IMR-90 (cell line): ENCODE results near the gene TMEM256. TPM values are rescaled to one million over a fixed set of nuclear protein-coding genes. Genes with fewer than 3 reads are reported as not detected.

Source experiments
- ATAC-seq: fragments of 200-7000 bp; cut with Tn5 transposase; 2 replicates; pipeline ENCODE4 v1.9.1; 2020; ENCODE audit warnings: low read depth, mild to moderate bottlenecking, moderate library complexity
- BruUV-seq: library from RNA; stranded (reverse); fragments of 400-500 nt; replicated peaks from 2 replicates; lab custom pipeline; 2021; lab: Mats Ljungman, UMichigan
- CTCF ChIA-PET: fragments of 300-600 bp; formaldehyde crosslinking; extraction: SDS; loops from one replicate; lab custom pipeline; 2021; ENCODE audit warnings: antibody characterized with exemption; lab: Yijun Ruan, JAX
- POLR2A ChIA-PET: fragments of 300-600 bp; sonication (Branson Sonifier 250); formaldehyde crosslinking; loops from one replicate; lab custom pipeline; 2022; ENCODE audit warnings: antibody characterized with exemption; ENCODE audit not compliant: unreplicated experiment; lab: Charles Lee
- DNase-seq: peaks from one replicate; pipeline ENCODE4 v3.0.0; 2013
- H2AFZ ChIP-seq: replicated peaks from 2 replicates; pipeline ENCODE3; 2013; ENCODE audit warnings: low read length, mild to moderate bottlenecking; ENCODE audit not compliant: poor library complexity
- H2AK5ac ChIP-seq: 2 replicates; pipeline ENCODE4 v1.6.1; 2013; ENCODE audit warnings: low read depth, low read length, inconsistent platforms
- H2AK9ac ChIP-seq: replicated peaks from 2 replicates; pipeline ENCODE3; 2013; ENCODE audit warnings: mild to moderate bottlenecking, low read depth, low read length, moderate library complexity; ENCODE audit not compliant: poor library complexity
- H2BK120ac ChIP-seq: 2 replicates; pipeline ENCODE4 v1.6.1; 2013; ENCODE audit warnings: low read depth, low read length, inconsistent platforms
- H2BK15ac ChIP-seq: 3 replicates; pipeline ENCODE4 v1.6.1; 2013; ENCODE audit warnings: low read depth, low read length, inconsistent platforms
- H2BK20ac ChIP-seq: 2 replicates; pipeline ENCODE4 v1.6.1; 2013; ENCODE audit warnings: low read depth, mild to moderate bottlenecking, inconsistent platforms, low read length, moderate library complexity
- H2BK5ac ChIP-seq: 2 replicates; pipeline ENCODE4 v1.6.1; 2013; ENCODE audit warnings: mild to moderate bottlenecking, low read depth, low read length, inconsistent platforms; ENCODE audit not compliant: poor library complexity, severe bottlenecking
- H3K14ac ChIP-seq: replicated peaks from 2 replicates; pipeline ENCODE4 v1.6.1; 2013; ENCODE audit warnings: low read depth, low read length, inconsistent platforms
- H3K18ac ChIP-seq: 2 replicates; pipeline ENCODE4 v1.6.1; 2013; ENCODE audit warnings: low read depth, low read length, control low read depth
- H3K23ac ChIP-seq: 2 replicates; pipeline ENCODE4 v1.6.1; 2013; ENCODE audit warnings: low read depth, low read length, inconsistent platforms
- H3K27ac ChIP-seq: 2 replicates; pipeline ENCODE4 v1.5.1; 2013; ENCODE audit warnings: mild to moderate bottlenecking, control low read depth, low read length; ENCODE audit not compliant: insufficient read depth
- H3K27me3 ChIP-seq: 2 replicates; pipeline ENCODE4 v1.6.1; 2013; ENCODE audit warnings: low read length; ENCODE audit not compliant: control insufficient read depth, insufficient read depth
- H3K36me3 ChIP-seq: 2 replicates; pipeline ENCODE4 v1.6.1; 2013; ENCODE audit warnings: low read length, mixed read lengths; ENCODE audit not compliant: control insufficient read depth, insufficient read depth
- H3K4ac ChIP-seq: 2 replicates; pipeline ENCODE4 v1.6.1; 2013; ENCODE audit warnings: low read depth, low read length, inconsistent platforms
- H3K4me1 ChIP-seq: 2 replicates; pipeline ENCODE4 v1.6.1; 2013; ENCODE audit warnings: low read length, mixed read lengths; ENCODE audit not compliant: control insufficient read depth, insufficient read depth
- H3K4me2 ChIP-seq: 2 replicates; pipeline ENCODE4 v1.6.1; 2013; ENCODE audit warnings: low read depth, mild to moderate bottlenecking, control low read depth, low read length, moderate library complexity
- H3K4me3 ChIP-seq: 2 replicates; pipeline ENCODE4 v1.5.1; 2013; ENCODE audit warnings: low read depth, mild to moderate bottlenecking, control low read depth, low read length, moderate library complexity; ENCODE audit not compliant: insufficient read depth
- H3K56ac ChIP-seq: 2 replicates; pipeline ENCODE4 v1.6.1; 2013; ENCODE audit warnings: low read length, inconsistent platforms; ENCODE audit not compliant: insufficient read depth; ENCODE audit errors: extremely low read depth
- H3K79me1 ChIP-seq, 2 experiments: 2 replicates each; pipeline ENCODE4 v1.6.1; 2013; ENCODE audit warnings: low read length in 2 of 2, inconsistent platforms in 1 of 2, low read depth in 1 of 2
- H3K9ac ChIP-seq: 2 replicates; pipeline ENCODE4 v1.6.1; 2013; ENCODE audit warnings: low read depth, low read length, control low read depth
- H3K9me1 ChIP-seq: 2 replicates; pipeline ENCODE4 v1.6.1; 2013; ENCODE audit warnings: low read length, inconsistent platforms; ENCODE audit not compliant: insufficient read depth
- H3K9me3 ChIP-seq: 2 replicates; pipeline ENCODE4 v1.6.1; 2013; ENCODE audit warnings: low read length; ENCODE audit not compliant: control insufficient read depth, insufficient read depth
- H4K20me1 ChIP-seq: 2 replicates; pipeline ENCODE4 v1.6.1; 2013; ENCODE audit warnings: low read length, inconsistent platforms; ENCODE audit not compliant: insufficient read depth
- H4K5ac ChIP-seq: 2 replicates; pipeline ENCODE4 v1.6.1; 2013; ENCODE audit warnings: mild to moderate bottlenecking, low read depth, low read length, control low read depth
- H4K8ac ChIP-seq, 2 experiments: 2 replicates each; pipeline ENCODE4 v1.6.1; 2013; ENCODE audit warnings: low read depth in 2 of 2, low read length in 2 of 2, control low read depth in 1 of 2, inconsistent platforms in 1 of 2
- H4K91ac ChIP-seq: 2 replicates; pipeline ENCODE4 v1.6.1; 2013; ENCODE audit warnings: low read depth, low read length, inconsistent platforms; ENCODE audit not compliant: insufficient read depth
- BHLHE40 ChIP-seq: fragments of 150-350 bp; IDR thresholded peaks from 2 replicates; pipeline ENCODE4 v1.6.1; 2016; ENCODE audit warnings: mild to moderate bottlenecking, low read depth, low read length
- CEBPB ChIP-seq: IDR thresholded peaks from 2 replicates; pipeline ENCODE4 v1.6.1; 2012; ENCODE audit warnings: low read depth, low read length, improper control_type of control experiment
- CHD1 ChIP-seq: IDR thresholded peaks from 2 replicates; pipeline ENCODE4 v1.6.1; 2012; ENCODE audit warnings: low read depth, low read length, improper control_type of control experiment
- ELK1 ChIP-seq: fragments of 150-350 bp; IDR thresholded peaks from 2 replicates; pipeline ENCODE4 v1.6.1; 2016; ENCODE audit warnings: low read depth, mild to moderate bottlenecking, low read length, moderate library complexity, borderline replicate concordance
- FOS ChIP-seq: fragments of 150-350 bp; IDR thresholded peaks from 2 replicates; pipeline ENCODE4 v1.6.1; 2016; ENCODE audit warnings: low read depth, low read length
- MXI1 ChIP-seq: IDR thresholded peaks from 2 replicates; pipeline ENCODE4 v1.6.1; 2012; ENCODE audit warnings: low read depth, mild to moderate bottlenecking, low read length, moderate library complexity, borderline replicate concordance
- NFE2L2 ChIP-seq: fragments of 150-350 bp; IDR thresholded peaks from 2 replicates; pipeline ENCODE4 v1.6.1; 2016; ENCODE audit warnings: low read depth, mild to moderate bottlenecking, low read length
- POLR2A ChIP-seq: IDR thresholded peaks from 2 replicates; pipeline ENCODE4 v1.6.1; 2012; ENCODE audit warnings: mild to moderate bottlenecking, low read depth, low read length
- RAD21 ChIP-seq: IDR thresholded peaks from 2 replicates; pipeline ENCODE4 v1.6.1; 2012; ENCODE audit warnings: low read length, improper control_type of control experiment
- RCOR1 ChIP-seq: IDR thresholded peaks from 2 replicates; pipeline ENCODE4 v1.6.1; 2012; ENCODE audit warnings: mild to moderate bottlenecking, low read length, improper control_type of control experiment; ENCODE audit not compliant: insufficient replicate concordance
- RFX5 ChIP-seq: IDR thresholded peaks from 2 replicates; pipeline ENCODE4 v1.8.0; 2012; ENCODE audit warnings: low read depth, mild to moderate bottlenecking, low read length, moderate library complexity
- SMC3 ChIP-seq: fragments of 150-350 bp; IDR thresholded peaks from 2 replicates; pipeline ENCODE4 v1.6.1; 2016; ENCODE audit warnings: low read depth, mild to moderate bottlenecking, antibody characterized with exemption, low read length, moderate library complexity
- USF2 ChIP-seq: fragments of 150-350 bp; IDR thresholded peaks from 2 replicates; pipeline ENCODE4 v1.6.1; 2017; ENCODE audit warnings: mild to moderate bottlenecking, antibody characterized with exemption, low read length, low read depth
- WGBS, 2 experiments: methylation state at CpG; one replicate each; pipeline versions ENCODE4 v1.1.5 to v1.1.7; 2013; ENCODE audit warnings: missing lambda C conversion rate in 2 of 2; ENCODE audit not compliant: insufficient read length in 1 of 2; ENCODE audit errors: extremely low coverage in 2 of 2; 5-methylcytosine and 5-hydroxymethylcytosine counted together
- dilution Hi-C: fragments of 300-500 bp; cut with HindIII; formaldehyde crosslinking; loops from one replicate; pipeline ENCODE4 v1.14.3; 2018; ENCODE audit warnings: low sequenced_read_pairs; ENCODE audit not compliant: unreplicated experiment
- in situ Hi-C: fragments of 300-500 bp; cut with MboI; formaldehyde crosslinking; loops from 3 replicates; pipeline ENCODE4 v1.14.3; 2019; ENCODE audit warnings: low sequenced_read_pairs, inconsistent platforms, mixed read lengths
- intact Hi-C: fragments of 100-400 bp; cut with micrococcal nuclease; formaldehyde crosslinking; loops from 2 replicates; pipeline ENCODE4 v1.10.0; 2022
- polyA plus RNA-seq, 3 experiments: library from polyadenylated mRNA; depleted of rRNA; stranded (reverse); fragments of >200 nt; gene quantifications; 2 replicates each; pipeline ENCODE4 v1.2.3, GENCODE V29; 2012; ENCODE audit warnings: low replicate concordance in 1 of 3
- total RNA-seq: library from RNA; depleted of rRNA; stranded (reverse); fragments of >200 nt; gene quantifications from 2 replicates; pipeline ENCODE4 v1.2.3, GENCODE V29; 2012
- TF ChIP-seq, protein P1 (sequence below): conservative IDR thresholded peaks from 2 replicates; pipeline ENCODE4 v1.5.1; 2012; ENCODE audit warnings: mild to moderate bottlenecking, low read depth, low read length, improper control_type of control experiment

Gene TMEM256
- total and polyA plus RNA-seq, 2 of the 4 experiments (the other 2 are of a cell fraction) = 38.4 to 174 TPM

- BruUV-seq = no TSS peak
- no peaks in the 10 kb centered on the region for H3K9me3 ChIP-seq
- POLR2A ChIA-PET = interaction anchor here (0.6 kb wide), 1 partner anchor 935 kb away, joined by 3 read pairs; no protein-coding TSS in a partner anchor
- H4K91ac ChIP-seq = peak overlapping the region; percentile 74; the same call in 1 of the 2 replicates
- no peaks in the 10 kb centered on the region for H3K36me3 ChIP-seq
- TF ChIP-seq RCOR1 (no peak), CEBPB (no peak), NFE2L2 (no peak), MXI1 (no peak), CHD1 (no peak), BHLHE40 (no peak), FOS (no peak), RAD21 (no peak), RFX5 (no peak), ELK1 (no peak), SMC3 (no peak), USF2 (no peak; the same call in 1 of the 2 replicates), POLR2A (no peak)
- TF ChIP-seq, protein P1, sequence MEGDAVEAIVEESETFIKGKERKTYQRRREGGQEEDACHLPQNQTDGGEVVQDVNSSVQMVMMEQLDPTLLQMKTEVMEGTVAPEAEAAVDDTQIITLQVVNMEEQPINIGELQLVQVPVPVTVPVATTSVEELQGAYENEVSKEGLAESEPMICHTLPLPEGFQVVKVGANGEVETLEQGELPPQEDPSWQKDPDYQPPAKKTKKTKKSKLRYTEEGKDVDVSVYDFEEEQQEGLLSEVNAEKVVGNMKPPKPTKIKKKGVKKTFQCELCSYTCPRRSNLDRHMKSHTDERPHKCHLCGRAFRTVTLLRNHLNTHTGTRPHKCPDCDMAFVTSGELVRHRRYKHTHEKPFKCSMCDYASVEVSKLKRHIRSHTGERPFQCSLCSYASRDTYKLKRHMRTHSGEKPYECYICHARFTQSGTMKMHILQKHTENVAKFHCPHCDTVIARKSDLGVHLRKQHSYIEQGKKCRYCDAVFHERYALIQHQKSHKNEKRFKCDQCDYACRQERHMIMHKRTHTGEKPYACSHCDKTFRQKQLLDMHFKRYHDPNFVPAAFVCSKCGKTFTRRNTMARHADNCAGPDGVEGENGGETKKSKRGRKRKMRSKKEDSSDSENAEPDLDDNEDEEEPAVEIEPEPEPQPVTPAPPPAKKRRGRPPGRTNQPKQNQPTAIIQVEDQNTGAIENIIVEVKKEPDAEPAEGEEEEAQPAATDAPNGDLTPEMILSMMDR = no peak
- no peak overlapping the region for H2BK5ac ChIP-seq
- dilution Hi-C loops (no loop called here), intact Hi-C loops (no loop called here), in situ Hi-C loops (no loop called here)
- H3K14ac ChIP-seq = 0 out of 2 replicates have a peak overlapping the region, but pooled peaks have one; percentile 69
- peaks cover 3% of the 10 kb centered on the region; the same call in 1 of the 2 replicates for H4K20me1 ChIP-seq
- peak overlapping the region; percentile 75; the same call in 1 of the 2 replicates for H3K23ac ChIP-seq
- no peak for DNase-seq
- H4K8ac ChIP-seq = peak overlapping the region; percentile 84 to 94; a peak in 3 of 4 replicates
- ATAC-seq = 0 out of 2 replicates have a peak, but pooled peaks have one; percentile 6
- CTCF ChIA-PET = no interaction called here
- H2BK120ac ChIP-seq = no peak overlapping the region; the same call in 1 of the 2 replicates
- peak overlapping the region; percentile 84 for H2AFZ ChIP-seq
- peak overlapping the region; percentile 68 for H2AK5ac ChIP-seq
- peak overlapping the region; percentile 93 for H2AK9ac ChIP-seq
- peak overlapping the region; percentile 51 for H3K4ac ChIP-seq
- peaks cover 19% of the 10 kb centered on the region for H3K4me1 ChIP-seq
- peak overlapping the region; percentile 97 for H4K5ac ChIP-seq
- H3K56ac ChIP-seq = no peak overlapping the region
- H3K27ac ChIP-seq = no peak overlapping the region; the same call in 1 of the 2 replicates
- no peak overlapping the region for H2BK20ac ChIP-seq
- peaks cover 34% of the 10 kb centered on the region for H3K27me3 ChIP-seq
- H3K4me2 ChIP-seq = peak overlapping the region; percentile 80
- 0 out of 2 replicates have a peak, but pooled peaks cover 5% of the 10 kb centered on the region for H3K9me1 ChIP-seq
- peak overlapping the region; percentile 65 for H3K18ac ChIP-seq
- H3K4me3 ChIP-seq = peak overlapping the region; percentile 48
- 0 out of 3 replicates have a peak overlapping the region, but pooled peaks have one; percentile 23 for H2BK15ac ChIP-seq
- H3K9ac ChIP-seq = peak overlapping the region; percentile 67
- 3% methylated on average over 10 of the region's 46 CpGs; no CpG with 5 or more reads in 1 of the 2 experiments for WGBS, 2 experiments
- H3K79me1 ChIP-seq = peaks cover 0 to 2% of the 10 kb centered on the region in 2 experiments; a peak in 1 of 4 replicates
Measured at GRCh38 chr17:7440113-7440833, 36.4 kb upstream of the TMEM256 start.
